ENCODE data around the gene SLC28A2. TPM values are rescaled to one million over a fixed set of nuclear protein-coding genes. Genes with fewer than 3 reads are reported as not detected.

The SLC28A2 gene
- polyA plus RNA-seq, 1 donor (not counting 4 experiments of a cell fraction or from before 2014, with no cell fraction given): not detected

DNA sequence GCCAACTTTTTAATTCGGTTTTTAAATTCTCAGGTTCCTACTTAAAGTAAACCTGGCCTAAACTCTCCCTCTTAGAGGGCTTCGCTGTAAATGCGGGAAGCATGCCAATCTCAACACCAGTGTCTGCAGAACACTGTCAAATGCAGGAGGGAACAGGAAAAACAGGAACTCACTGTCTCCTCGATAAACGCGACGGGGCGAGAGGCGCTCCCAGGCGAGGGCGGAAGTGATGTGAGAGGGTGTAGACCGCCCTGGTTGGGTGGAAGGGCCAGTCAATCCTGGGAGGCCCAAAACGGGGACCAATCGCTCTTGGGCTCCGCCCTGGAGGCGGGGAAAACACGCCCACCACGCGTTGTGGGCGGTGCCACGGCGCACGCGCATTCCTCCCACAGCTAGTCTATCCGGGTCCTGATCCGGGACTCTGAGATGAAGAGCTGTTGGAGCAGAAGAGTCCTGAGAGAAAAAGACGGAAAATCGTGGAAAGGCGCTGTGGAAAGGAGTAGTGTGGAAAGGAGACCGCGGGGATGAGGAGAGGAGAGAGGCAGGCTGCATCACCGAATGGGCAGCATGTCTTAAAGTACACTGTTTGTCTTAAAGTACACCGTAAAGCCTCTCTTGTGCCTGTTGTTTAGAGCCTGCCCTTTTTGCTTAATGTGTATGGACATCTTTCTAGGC lies 27.1 kb downstream of the SLC28A2 start:
- Histone ChIP-seq H3K9me3 (ENCODE audit: control insufficient read depth, low read depth, low read length) (no peaks in the 10 kb centered on the region), H4K20me1 (ENCODE audit: control insufficient read depth, extremely low read depth, insufficient read depth, low read length) (no peaks in the 10 kb centered on the region), H3K9ac (ENCODE audit: control insufficient read depth, extremely low read depth, insufficient read depth, low read length) (peak overlapping the region; percentile 87), H3K36me3 (ENCODE audit: control insufficient read depth in 2 of 2, extremely low read depth in 1 of 2, insufficient read depth in 2 of 2, low read length in 2 of 2) (no peaks in the 10 kb centered on the region), H3K27me3 (ENCODE audit: control insufficient read depth, extremely low read depth, insufficient read depth, low read length) (no peaks in the 10 kb centered on the region), H3K27ac (ENCODE audit: control insufficient read depth, insufficient read depth, low read length) (peak overlapping the region; percentile 73), H3K4me3 (ENCODE audit: control insufficient read depth in 2 of 3, extremely low read depth in 1 of 3, insufficient read depth in 2 of 3, low read depth in 1 of 3, low read length in 3 of 3) (peak overlapping the region; percentile 75 to 87 (median 78)), H3K4me2 (ENCODE audit: control insufficient read depth, extremely low read depth, insufficient read depth, low read depth, low read length) (peak overlapping the region; percentile 97), H2AFZ (ENCODE audit: control insufficient read depth, low read length) (peak overlapping the region; percentile 97), H3K4me1 (ENCODE audit: control insufficient read depth, extremely low read depth, insufficient read depth, low read length) (peaks cover 10% of the 10 kb centered on the region), H3K79me2 (ENCODE audit: control insufficient read depth, insufficient read depth, low read length) (no peaks in the 10 kb centered on the region), H3K9me1 (ENCODE audit: control insufficient read depth, extremely low read depth, insufficient read depth, low read length) (no peaks in the 10 kb centered on the region)
- FAIRE-seq (peak; percentile 86), DNase-seq (ENCODE audit: low read depth, low spot score) (peak; percentile 81)
- TF ChIP-seq, protein P1, sequence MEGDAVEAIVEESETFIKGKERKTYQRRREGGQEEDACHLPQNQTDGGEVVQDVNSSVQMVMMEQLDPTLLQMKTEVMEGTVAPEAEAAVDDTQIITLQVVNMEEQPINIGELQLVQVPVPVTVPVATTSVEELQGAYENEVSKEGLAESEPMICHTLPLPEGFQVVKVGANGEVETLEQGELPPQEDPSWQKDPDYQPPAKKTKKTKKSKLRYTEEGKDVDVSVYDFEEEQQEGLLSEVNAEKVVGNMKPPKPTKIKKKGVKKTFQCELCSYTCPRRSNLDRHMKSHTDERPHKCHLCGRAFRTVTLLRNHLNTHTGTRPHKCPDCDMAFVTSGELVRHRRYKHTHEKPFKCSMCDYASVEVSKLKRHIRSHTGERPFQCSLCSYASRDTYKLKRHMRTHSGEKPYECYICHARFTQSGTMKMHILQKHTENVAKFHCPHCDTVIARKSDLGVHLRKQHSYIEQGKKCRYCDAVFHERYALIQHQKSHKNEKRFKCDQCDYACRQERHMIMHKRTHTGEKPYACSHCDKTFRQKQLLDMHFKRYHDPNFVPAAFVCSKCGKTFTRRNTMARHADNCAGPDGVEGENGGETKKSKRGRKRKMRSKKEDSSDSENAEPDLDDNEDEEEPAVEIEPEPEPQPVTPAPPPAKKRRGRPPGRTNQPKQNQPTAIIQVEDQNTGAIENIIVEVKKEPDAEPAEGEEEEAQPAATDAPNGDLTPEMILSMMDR (optimal IDR thresholded peaks at IDR 0.05 in 1 of 3, IDR thresholded peaks at IDR 0.05 in 1 of 3, conservative IDR thresholded peaks at IDR 0.05 in 1 of 3; ENCODE audit: extremely low read depth in 1 of 3, insufficient read depth in 2 of 3, low read length in 3 of 3): no peak
- TF ChIP-seq EZH2 (IDR thresholded peaks at IDR 0.05; ENCODE audit: low read length): no peak
- dilution Hi-C loops (cut with MboI; ENCODE audit: extremely low pct_ligation_motif_present, low sequenced_read_pairs): no loop called here

DNA sequence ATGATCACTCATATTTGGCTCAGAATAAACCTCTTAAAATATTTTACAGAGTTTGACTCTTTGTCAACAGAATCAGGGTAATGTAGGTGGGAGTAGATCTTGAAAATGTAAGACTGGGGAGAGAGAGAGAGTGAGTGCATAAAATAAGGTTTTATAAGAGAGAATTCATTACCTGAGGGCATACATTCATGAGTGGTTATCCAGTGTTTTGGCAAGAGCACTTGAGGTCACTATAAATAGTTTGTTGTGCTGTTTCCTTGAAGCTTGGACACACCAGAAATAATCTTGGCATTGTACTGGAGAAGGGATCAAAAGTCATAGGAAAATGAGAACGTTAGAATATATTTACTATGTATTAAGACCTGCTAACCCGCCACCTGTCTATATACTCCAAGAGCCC lies 33.4 kb downstream of the SLC28A2 start:
- TF ChIP-seq, protein P1 (optimal IDR thresholded peaks at IDR 0.05 in 1 of 3, IDR thresholded peaks at IDR 0.05 in 1 of 3, conservative IDR thresholded peaks at IDR 0.05 in 1 of 3; ENCODE audit: extremely low read depth in 1 of 3, insufficient read depth in 2 of 3, low read length in 3 of 3): no peak
- no peak for TF ChIP-seq EZH2 (IDR thresholded peaks at IDR 0.05; ENCODE audit: low read length)

More for the DNA sequence above, 33.4 kb downstream of the SLC28A2 start:
- FAIRE-seq: no peak
- Histone ChIP-seq H3K36me3 (ENCODE audit: control insufficient read depth in 2 of 2, extremely low read depth in 1 of 2, insufficient read depth in 2 of 2, low read length in 2 of 2) (no peaks in the 10 kb centered on the region), H2AFZ (ENCODE audit: control insufficient read depth, low read length) (no peak overlapping the region), H3K9me1 (ENCODE audit: control insufficient read depth, extremely low read depth, insufficient read depth, low read length) (no peaks in the 10 kb centered on the region), H3K4me3 (ENCODE audit: control insufficient read depth in 2 of 3, extremely low read depth in 1 of 3, insufficient read depth in 2 of 3, low read depth in 1 of 3, low read length in 3 of 3) (no peak overlapping the region), H3K9me3 (ENCODE audit: control insufficient read depth, low read depth, low read length) (no peaks in the 10 kb centered on the region), H3K4me1 (ENCODE audit: control insufficient read depth, extremely low read depth, insufficient read depth, low read length) (no peaks in the 10 kb centered on the region), H3K27ac (ENCODE audit: control insufficient read depth, insufficient read depth, low read length) (no peak overlapping the region), H3K4me2 (ENCODE audit: control insufficient read depth, extremely low read depth, insufficient read depth, low read depth, low read length) (no peak overlapping the region), H3K79me2 (ENCODE audit: control insufficient read depth, insufficient read depth, low read length) (no peaks in the 10 kb centered on the region), H4K20me1 (ENCODE audit: control insufficient read depth, extremely low read depth, insufficient read depth, low read length) (no peaks in the 10 kb centered on the region), H3K27me3 (ENCODE audit: control insufficient read depth, extremely low read depth, insufficient read depth, low read length) (no peaks in the 10 kb centered on the region), H3K9ac (ENCODE audit: control insufficient read depth, extremely low read depth, insufficient read depth, low read length) (no peak overlapping the region)
- no peak for DNase-seq (ENCODE audit: low read depth, low spot score)
- dilution Hi-C loops (cut with MboI; ENCODE audit: extremely low pct_ligation_motif_present, low sequenced_read_pairs): no loop called here
